Loucy (cell line): ENCODE results near the gene HOXB4.

ENCODE experiments used
- H2AFZ ChIP-seq: fragments of 200-600 bp; sonication (generic); 2 replicates; pipeline ENCODE4 v1.6.0; 2016; ENCODE audit warnings: antibody characterized with exemption, mild to moderate bottlenecking, low read length, moderate library complexity
- H3F3A ChIP-seq: fragments of 200-600 bp; 2 replicates; pipeline ENCODE4 v1.6.0; 2016; ENCODE audit warnings: antibody characterized with exemption, low read depth, mild to moderate bottlenecking
- H3K27me3 ChIP-seq: fragments of 200-600 bp; sonication (generic); 2 replicates; pipeline ENCODE4 v1.6.1; 2014; ENCODE audit warnings: low read length, mild to moderate bottlenecking; ENCODE audit not compliant: insufficient read depth, poor library complexity, severe bottlenecking
- H3K36me3 ChIP-seq: fragments of 200-600 bp; sonication (generic); 2 replicates; pipeline ENCODE4 v1.6.1; 2016; ENCODE audit warnings: low read length; ENCODE audit not compliant: insufficient read depth
- H3K4me1 ChIP-seq: fragments of 200-600 bp; sonication (generic); 2 replicates; pipeline ENCODE4 v1.5.1; 2014; ENCODE audit warnings: low read length, mild to moderate bottlenecking; ENCODE audit not compliant: insufficient read depth, poor library complexity, severe bottlenecking
- H3K4me2 ChIP-seq: fragments of 200-600 bp; sonication (generic); 2 replicates; pipeline ENCODE4 v1.6.0; 2014; ENCODE audit warnings: antibody characterized with exemption, low read length, low read depth, mild to moderate bottlenecking; ENCODE audit not compliant: poor library complexity, severe bottlenecking
- H3K4me3 ChIP-seq: fragments of 200-600 bp; sonication (generic); 2 replicates; pipeline ENCODE4 v1.5.1; 2014; ENCODE audit warnings: low read length, mild to moderate bottlenecking, mixed read lengths; ENCODE audit not compliant: poor library complexity, severe bottlenecking
- H3K79me2 ChIP-seq: fragments of 200-600 bp; sonication (generic); 2 replicates; pipeline ENCODE4 v1.6.1; 2014; ENCODE audit warnings: low read length; ENCODE audit not compliant: insufficient read depth
- H3K9ac ChIP-seq: fragments of 200-600 bp; sonication (generic); 2 replicates; pipeline ENCODE4 v1.6.0; 2014; ENCODE audit warnings: mild to moderate bottlenecking, low read depth, low read length, moderate library complexity; ENCODE audit not compliant: poor library complexity, severe bottlenecking
- H3K9me2 ChIP-seq: fragments of 200-600 bp; sonication (generic); replicated peaks from 2 replicates; pipeline ENCODE4 v1.6.1; 2016; ENCODE audit warnings: low read depth, low read length, mixed read lengths
- H3K9me3 ChIP-seq: fragments of 200-600 bp; sonication (generic); 2 replicates; pipeline ENCODE4 v1.6.1; 2014; ENCODE audit warnings: mild to moderate bottlenecking, antibody characterized with exemption, low read length, low read depth; ENCODE audit not compliant: insufficient read depth
- H4K20me1 ChIP-seq: fragments of 200-600 bp; sonication (generic); 2 replicates; pipeline ENCODE4 v1.6.0; 2014; ENCODE audit warnings: antibody characterized with exemption, low read length, mild to moderate bottlenecking; ENCODE audit not compliant: insufficient read depth, poor library complexity, severe bottlenecking
- EZH2phosphoT487 ChIP-seq: fragments of 200-600 bp; IDR thresholded peaks from 2 replicates; pipeline ENCODE4 v1.6.1; 2018; ENCODE audit warnings: antibody characterized with exemption, mild to moderate bottlenecking, moderate library complexity, borderline replicate concordance
- TF ChIP-seq, protein P1 (sequence below): fragments of 200-600 bp; sonication (generic); conservative IDR thresholded peaks from 2 replicates; pipeline ENCODE4 v1.5.1; 2014; ENCODE audit warnings: mild to moderate bottlenecking, antibody characterized with exemption, low read length

Gene HOXB4

DNA sequence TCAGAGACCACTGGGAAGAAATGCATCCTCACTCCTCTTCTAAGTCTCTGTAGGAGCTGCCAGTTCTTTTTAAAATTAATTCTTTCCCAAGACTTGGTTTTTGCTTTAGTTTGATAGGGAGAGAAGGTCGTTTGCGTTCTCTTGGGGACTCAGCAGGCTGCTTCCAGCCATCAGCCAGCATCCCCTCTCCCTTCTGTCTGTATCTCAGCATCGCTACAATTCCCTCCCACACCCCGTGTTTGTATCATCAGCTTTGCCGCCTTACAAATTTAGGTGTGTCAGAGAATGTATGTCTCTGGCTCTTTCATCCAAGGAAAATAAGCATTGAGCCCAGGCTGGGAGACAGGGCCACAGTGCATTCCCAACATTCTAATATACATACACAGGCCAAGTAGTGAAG is 21.2 kb upstream of the HOXB4 start:
- Histone ChIP-seq H3K4me1 (peaks cover 25% of the 10 kb centered on the region), H3K36me3 (peaks cover 84% of the 10 kb centered on the region), H3K4me3 (peak overlapping the region; percentile 89), H3K79me2 (peaks cover 100% of the 10 kb centered on the region), H3K4me2 (peak overlapping the region; percentile 98), H3K27me3 (peaks cover 75% of the 10 kb centered on the region), H3K9ac (peak overlapping the region; percentile 100), H3K9me2 (no peaks in the 10 kb centered on the region), H2AFZ (no peak overlapping the region), H3K9me3 (no peaks in the 10 kb centered on the region), H3F3A (0 out of 2 replicates have a peak, but pooled peaks cover 1% of the 10 kb centered on the region), H4K20me1 (peaks cover 91% of the 10 kb centered on the region)
- TF ChIP-seq EZH2phosphoT487 = no peak
- TF ChIP-seq, protein P1, sequence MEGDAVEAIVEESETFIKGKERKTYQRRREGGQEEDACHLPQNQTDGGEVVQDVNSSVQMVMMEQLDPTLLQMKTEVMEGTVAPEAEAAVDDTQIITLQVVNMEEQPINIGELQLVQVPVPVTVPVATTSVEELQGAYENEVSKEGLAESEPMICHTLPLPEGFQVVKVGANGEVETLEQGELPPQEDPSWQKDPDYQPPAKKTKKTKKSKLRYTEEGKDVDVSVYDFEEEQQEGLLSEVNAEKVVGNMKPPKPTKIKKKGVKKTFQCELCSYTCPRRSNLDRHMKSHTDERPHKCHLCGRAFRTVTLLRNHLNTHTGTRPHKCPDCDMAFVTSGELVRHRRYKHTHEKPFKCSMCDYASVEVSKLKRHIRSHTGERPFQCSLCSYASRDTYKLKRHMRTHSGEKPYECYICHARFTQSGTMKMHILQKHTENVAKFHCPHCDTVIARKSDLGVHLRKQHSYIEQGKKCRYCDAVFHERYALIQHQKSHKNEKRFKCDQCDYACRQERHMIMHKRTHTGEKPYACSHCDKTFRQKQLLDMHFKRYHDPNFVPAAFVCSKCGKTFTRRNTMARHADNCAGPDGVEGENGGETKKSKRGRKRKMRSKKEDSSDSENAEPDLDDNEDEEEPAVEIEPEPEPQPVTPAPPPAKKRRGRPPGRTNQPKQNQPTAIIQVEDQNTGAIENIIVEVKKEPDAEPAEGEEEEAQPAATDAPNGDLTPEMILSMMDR = no peak

DNA sequence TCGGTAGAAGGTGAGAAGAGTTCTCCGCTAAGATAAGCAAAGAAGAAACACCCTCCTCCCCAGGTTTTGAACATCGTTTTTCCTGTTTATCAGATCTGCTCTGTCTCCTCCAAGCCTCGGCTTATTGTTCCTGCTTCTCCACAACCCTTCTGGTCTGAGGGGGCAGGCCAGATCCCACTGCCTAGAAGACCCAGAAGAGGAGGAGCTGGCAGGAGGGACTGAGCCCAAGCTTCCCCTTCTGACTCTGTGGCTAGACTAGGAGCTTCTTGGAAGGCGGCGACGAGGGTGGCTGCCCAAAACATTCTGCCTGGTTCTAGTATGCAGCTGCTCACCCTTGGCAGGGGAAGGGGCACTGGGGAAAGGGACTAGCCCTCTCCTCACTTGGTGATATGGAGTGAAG is 20.6 kb upstream of the HOXB4 start:
- Histone ChIP-seq H3K4me1 (peaks cover 25% of the 10 kb centered on the region), H3K36me3 (peaks cover 88% of the 10 kb centered on the region), H3K9ac (peak overlapping the region; percentile 100), H3K9me2 (no peaks in the 10 kb centered on the region), H4K20me1 (peaks cover 85% of the 10 kb centered on the region), H3K9me3 (no peaks in the 10 kb centered on the region), H3K4me2 (peak overlapping the region; percentile 98), H2AFZ (no peak overlapping the region), H3K4me3 (peak overlapping the region; percentile 89), H3F3A (0 out of 2 replicates have a peak, but pooled peaks cover 4% of the 10 kb centered on the region), H3K27me3 (peaks cover 70% of the 10 kb centered on the region), H3K79me2 (peaks cover 99% of the 10 kb centered on the region)
- no peak for TF ChIP-seq EZH2phosphoT487
- TF ChIP-seq, protein P1 = no peak

DNA sequence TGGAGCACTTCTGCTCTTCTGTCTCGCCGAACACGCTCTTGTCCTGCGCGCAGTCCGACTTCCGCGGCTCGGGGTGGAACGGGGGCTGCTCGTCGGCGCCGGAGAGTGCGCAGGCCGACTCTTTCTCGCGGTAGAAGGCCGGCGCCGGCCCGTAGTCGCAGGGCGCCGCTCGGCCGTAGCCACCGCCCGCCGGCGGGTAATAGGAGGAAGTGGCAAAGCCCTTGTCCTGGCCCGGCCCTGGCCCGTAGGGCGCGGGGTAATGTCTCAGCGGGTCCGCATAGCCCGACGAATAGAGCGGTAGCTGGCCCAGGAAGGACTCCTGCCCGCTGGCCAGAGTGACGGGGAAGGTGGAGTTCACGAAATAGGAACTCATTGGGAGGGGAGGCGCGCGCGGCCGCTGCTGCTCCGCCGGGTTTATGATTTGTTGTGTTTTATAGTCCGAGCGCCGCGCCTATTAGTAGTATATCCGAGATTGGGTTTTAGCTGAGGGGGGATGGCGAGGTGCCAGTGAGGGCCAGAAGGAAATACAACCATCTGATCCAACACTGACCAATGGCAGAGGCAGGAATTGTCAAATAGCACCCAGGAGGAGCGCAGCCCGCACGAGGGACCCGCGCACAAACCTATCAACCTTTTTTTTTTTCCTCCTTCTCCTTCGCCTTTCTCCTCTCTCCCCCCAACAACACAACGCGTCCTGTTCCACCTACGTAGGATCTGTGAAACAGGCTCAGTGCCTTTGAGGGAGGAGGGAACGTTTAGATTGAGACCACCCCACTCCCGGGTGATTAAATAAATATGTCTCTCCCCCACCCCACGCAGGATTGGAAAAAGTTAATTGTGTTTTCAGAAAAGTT is 19.9 kb upstream of the HOXB4 start:
- H3K27me3 ChIP-seq = peaks cover 64% of the 10 kb centered on the region
- peak overlapping the region; percentile 89 for H3K4me3 ChIP-seq
- no peak overlapping the region for H2AFZ ChIP-seq
- peaks cover 25% of the 10 kb centered on the region for H3K4me1 ChIP-seq
- H3K9me2 ChIP-seq = no peaks in the 10 kb centered on the region
- no peaks in the 10 kb centered on the region for H3K9me3 ChIP-seq
- H3K79me2 ChIP-seq = peaks cover 98% of the 10 kb centered on the region
- H3K36me3 ChIP-seq = peaks cover 86% of the 10 kb centered on the region
- no peak for TF ChIP-seq EZH2phosphoT487
- TF ChIP-seq, protein P1 = no peak
- peak overlapping the region; percentile 98 for H3K4me2 ChIP-seq
- H3K9ac ChIP-seq = peak overlapping the region; percentile 100
- H3F3A ChIP-seq = peaks cover 7% of the 10 kb centered on the region; the same call in 1 of the 2 replicates
- H4K20me1 ChIP-seq = peaks cover 83% of the 10 kb centered on the region
